Anterior cingulate cortex (tissue), 58 donors: Measurements from ENCODE around the gene ABCA2.
A peak's percentile ranks its signal among the peaks of the same experiment; 100 is the strongest.
"Not testable (repeated sequence)": the region's sequence is repeated elsewhere in the genome, so short reads cannot be mapped to it uniquely, and the experiment has no call there.

Experiments used
- DNase-seq, 58 donors: peaks; one replicate each; lab custom pipeline; 2025; lab: John Stamatoyannopoulos, UW

The ABCA2 gene

GRCh38 chr9:137046088-137046787 is 18.2 kb upstream of the ABCA2 start, which contains the start of gene NPDC1:
Gene NPDC1 (minus strand): TSS chr9:137046177. CDS start chr9:137045989, 188 bp downstream.
- DNase-seq, result peak in 53 of 58 donors; percentile 32 to 77 (median 62)

GRCh38 chr9:137045294-137046087 is 17.5 kb upstream of the ABCA2 start:
- peak in 11 of 58 donors; percentile 14 to 51 (median 34) for DNase-seq

- DNase-seq, result peak in 11 of 58 donors; percentile 5 to 69 (median 41)
Observed at GRCh38 chr9:137044502-137045177, 16.6 kb upstream of the ABCA2 start.

GRCh38 chr9:137044037-137044436 is 16.0 kb upstream of the ABCA2 start:
- no peak for DNase-seq

GRCh38 chr9:137042751-137043727 is 15.0 kb upstream of the ABCA2 start:
- DNase-seq, result no peak

- peak in 1 of 58 donors; percentile 23 for DNase-seq
Observed at GRCh38 chr9:137041124-137041523, 13.1 kb upstream of the ABCA2 start.

GRCh38 chr9:137040568-137040967 is 12.5 kb upstream of the ABCA2 start:
- no peak for DNase-seq

- no peak for DNase-seq
Observed at GRCh38 chr9:137039611-137040366, 11.8 kb upstream of the ABCA2 start.

GRCh38 chr9:137038916-137039315 is 10.9 kb upstream of the ABCA2 start:
- no peak for DNase-seq

GRCh38 chr9:137037483-137037882 is 9.4 kb upstream of the ABCA2 start:
- DNase-seq, result no peak

GRCh38 chr9:137037035-137037434 is 9.0 kb upstream of the ABCA2 start:
- no peak for DNase-seq

GRCh38 chr9:137035937-137036336 is 7.9 kb upstream of the ABCA2 start:
- DNase-seq, result no peak

- DNase-seq, result peak in 2 of 58 donors; percentile 60 to 74
Observed at GRCh38 chr9:137035507-137035834, 7.4 kb upstream of the ABCA2 start.

- peak in 57 of 58 donors; percentile 40 to 89 (median 77) for DNase-seq
Observed at GRCh38 chr9:137034709-137035506, 6.9 kb upstream of the ABCA2 start.

GRCh38 chr9:137034039-137034708 is 6.1 kb upstream of the ABCA2 start:
- no peak for DNase-seq

- DNase-seq, result not testable (repeated sequence)
Observed at GRCh38 chr9:137033481-137033880, 5.4 kb upstream of the ABCA2 start.

- no peak for DNase-seq
Observed at GRCh38 chr9:137032858-137033257, 4.8 kb upstream of the ABCA2 start.
